Measurements from ENCODE around the gene CAPS.

Gene CAPS

GRCh38 chr19:5937550-5937949 lies 23.5 kb downstream of the CAPS start:
- H3K27ac ChIP-seq = peak overlapping the region; percentile 63
- no peak for TF ChIP-seq ZFX (IDR thresholded peaks at IDR 0.05)
- TF ChIP-seq CTCF (conservative IDR thresholded peaks at IDR 0.05) = no peak

GRCh38 chr19:5940260-5941208 lies 26.5 kb downstream of the CAPS start:
- H3K27ac ChIP-seq = no peak overlapping the region
- TF ChIP-seq ZFX (IDR thresholded peaks at IDR 0.05) (no peak), CTCF (conservative IDR thresholded peaks at IDR 0.05) (no peak)

- TF ChIP-seq CTCF (conservative IDR thresholded peaks at IDR 0.05) (no peak), ZFX (IDR thresholded peaks at IDR 0.05) (no peak)
- H3K27ac ChIP-seq = no peak overlapping the region
Measured at GRCh38 chr19:5941673-5942072, 27.6 kb downstream of the CAPS start.

- H3K27ac ChIP-seq = no peak overlapping the region
- TF ChIP-seq ZFX (IDR thresholded peaks at IDR 0.05) = no peak
- TF ChIP-seq CTCF (conservative IDR thresholded peaks at IDR 0.05) = no peak
Measured at GRCh38 chr19:5943045-5943444, 29.0 kb downstream of the CAPS start.

GRCh38 chr19:5943623-5944022 lies 29.6 kb downstream of the CAPS start:
- H3K27ac ChIP-seq = no peak overlapping the region
- TF ChIP-seq ZFX (IDR thresholded peaks at IDR 0.05) = no peak

GRCh38 chr19:5947435-5947834 lies 33.4 kb downstream of the CAPS start:
- H3K27ac ChIP-seq = no peak overlapping the region
- TF ChIP-seq CTCF (conservative IDR thresholded peaks at IDR 0.05) (no peak), ZFX (IDR thresholded peaks at IDR 0.05) (no peak)

- no peak for TF ChIP-seq CTCF (conservative IDR thresholded peaks at IDR 0.05)
- TF ChIP-seq ZFX (IDR thresholded peaks at IDR 0.05) = no peak
- no peak overlapping the region for H3K27ac ChIP-seq
Measured at GRCh38 chr19:5948752-5949564, 34.9 kb downstream of the CAPS start.
